Islet of Langerhans (tissue), 1 donor: ENCODE measurements around the gene OGT.
"Not testable (repeated sequence)": the region's sequence is repeated elsewhere in the genome, so short reads cannot be mapped to it uniquely, and the experiment has no call there.

Experiments used
- FAIRE-seq: peaks from one replicate; lab custom pipeline; 2011; peaks lifted over from hg19 to GRCh38; lab: Jason Lieb, UNC

OGT gene

GRCh38 chrX:71540801-71541200, 7.9 kb downstream of the OGT start:
- FAIRE-seq: no peak

- peak; percentile 13 for FAIRE-seq
These were observed 8.5 kb downstream of the OGT start for GRCh38 chrX:71541210-71542022.

DNA sequence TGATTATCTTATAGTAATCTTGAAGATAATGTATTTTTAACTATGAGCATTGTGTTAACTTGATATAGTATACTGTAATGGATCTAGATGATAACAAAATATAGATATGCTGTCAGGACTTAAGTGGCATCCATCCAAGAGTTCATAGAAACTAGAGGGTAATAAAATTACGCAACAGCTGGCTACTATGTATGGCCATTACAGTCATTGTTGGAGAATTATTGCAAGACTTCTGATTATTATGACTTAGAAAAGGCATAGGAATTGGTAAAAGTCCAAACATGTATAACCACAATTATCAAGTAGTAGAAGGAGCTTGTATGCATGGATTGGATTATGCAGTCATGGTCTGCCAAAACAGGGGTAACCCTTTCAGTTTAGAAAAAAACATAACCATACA, 9.5 kb downstream of the OGT start:
- FAIRE-seq: no peak

DNA sequence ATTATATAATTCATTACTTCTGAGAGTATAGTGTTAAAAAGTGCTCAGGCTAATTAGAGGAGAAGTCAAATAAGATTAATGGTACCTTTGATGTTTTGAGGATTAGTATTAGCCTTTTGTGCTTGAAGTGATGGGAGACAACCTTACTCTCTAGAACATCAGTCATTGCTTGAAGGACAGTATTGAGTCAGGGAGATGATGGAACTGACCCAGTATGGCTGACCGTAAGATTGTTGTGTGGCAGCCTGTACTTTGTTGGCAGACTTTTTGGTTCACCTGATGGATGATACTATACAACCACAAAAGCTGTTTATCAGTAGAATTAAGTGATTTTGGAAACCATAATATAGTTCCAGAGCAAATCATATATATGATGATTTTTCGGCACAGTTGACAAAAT, 9.9 kb downstream of the OGT start:
- no peak for FAIRE-seq

- FAIRE-seq: peak; percentile 100
These were observed 10.4 kb downstream of the OGT start for GRCh38 chrX:71543316-71543715.

- no peak for FAIRE-seq
These were observed 12.5 kb downstream of the OGT start for GRCh38 chrX:71545364-71545763.

GRCh38 chrX:71546879-71547278, 14.0 kb downstream of the OGT start:
- FAIRE-seq: no peak

GRCh38 chrX:71547339-71547738, 14.4 kb downstream of the OGT start:
- no peak for FAIRE-seq

DNA sequence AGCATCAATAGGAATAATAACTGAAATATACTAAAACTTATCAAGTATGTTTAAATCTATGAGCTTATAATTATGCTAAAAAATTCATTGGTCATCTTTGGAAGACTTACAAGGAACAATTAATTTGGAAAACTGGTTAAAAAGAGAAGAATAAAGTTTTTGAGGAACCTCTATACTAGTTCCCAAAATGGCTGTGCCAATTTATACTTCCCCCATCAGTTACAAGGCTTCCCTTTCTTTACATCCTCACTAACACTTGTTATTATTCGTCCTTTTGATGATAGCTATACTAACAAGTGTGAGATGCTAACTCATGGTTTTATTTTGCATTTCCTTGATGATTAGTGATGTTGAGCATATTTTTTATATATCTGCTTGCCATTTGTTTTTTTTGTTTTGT, 17.1 kb downstream of the OGT start:
- no peak for FAIRE-seq

- no peak for FAIRE-seq
These were observed 17.7 kb downstream of the OGT start for GRCh38 chrX:71550578-71550977.

GRCh38 chrX:71556036-71556435, 23.1 kb downstream of the OGT start:
- no peak for FAIRE-seq

GRCh38 chrX:71558920-71559319, 26.0 kb downstream of the OGT start:
- FAIRE-seq: no peak

GRCh38 chrX:71559773-71560172, 26.9 kb downstream of the OGT start:
- not testable (repeated sequence) for FAIRE-seq

GRCh38 chrX:71563921-71564320, 31.0 kb downstream of the OGT start:
- no peak for FAIRE-seq

- FAIRE-seq: no peak
These were observed 32.7 kb downstream of the OGT start for GRCh38 chrX:71565474-71566041.

GRCh38 chrX:71571390-71571789, 38.5 kb downstream of the OGT start:
- not testable (repeated sequence) for FAIRE-seq

- no peak for FAIRE-seq
These were observed 40.7 kb downstream of the OGT start for GRCh38 chrX:71573590-71573989.

DNA sequence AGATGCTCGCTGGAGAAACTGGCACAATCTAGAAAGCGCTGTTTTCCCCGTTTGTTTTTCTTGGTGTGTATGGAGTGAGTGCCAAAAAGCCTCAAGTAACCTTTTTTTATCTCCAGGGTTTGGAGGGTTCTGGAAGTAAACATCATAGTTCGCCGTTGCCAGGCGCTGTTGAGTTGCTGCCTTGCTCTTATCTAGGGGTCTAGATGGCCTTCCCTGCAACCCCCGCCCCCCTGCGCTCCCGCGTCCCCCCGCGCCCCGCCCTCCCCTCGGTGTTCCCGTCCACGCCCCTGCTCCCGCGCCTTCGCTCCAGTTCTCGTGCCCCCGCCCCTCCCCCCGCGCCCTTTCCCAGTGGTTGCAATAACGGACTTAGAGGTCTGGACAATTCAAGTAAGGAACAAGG, 44.8 kb downstream of the OGT start:
- no peak for FAIRE-seq

- no peak for FAIRE-seq
These were observed 45.6 kb downstream of the OGT start, which contains the start of gene GCNA for GRCh38 chrX:71578253-71579135. TSS of gene GCNA (plus strand) at chrX:71578437. CDS start at chrX:71580822, 2,385 bp downstream.

DNA sequence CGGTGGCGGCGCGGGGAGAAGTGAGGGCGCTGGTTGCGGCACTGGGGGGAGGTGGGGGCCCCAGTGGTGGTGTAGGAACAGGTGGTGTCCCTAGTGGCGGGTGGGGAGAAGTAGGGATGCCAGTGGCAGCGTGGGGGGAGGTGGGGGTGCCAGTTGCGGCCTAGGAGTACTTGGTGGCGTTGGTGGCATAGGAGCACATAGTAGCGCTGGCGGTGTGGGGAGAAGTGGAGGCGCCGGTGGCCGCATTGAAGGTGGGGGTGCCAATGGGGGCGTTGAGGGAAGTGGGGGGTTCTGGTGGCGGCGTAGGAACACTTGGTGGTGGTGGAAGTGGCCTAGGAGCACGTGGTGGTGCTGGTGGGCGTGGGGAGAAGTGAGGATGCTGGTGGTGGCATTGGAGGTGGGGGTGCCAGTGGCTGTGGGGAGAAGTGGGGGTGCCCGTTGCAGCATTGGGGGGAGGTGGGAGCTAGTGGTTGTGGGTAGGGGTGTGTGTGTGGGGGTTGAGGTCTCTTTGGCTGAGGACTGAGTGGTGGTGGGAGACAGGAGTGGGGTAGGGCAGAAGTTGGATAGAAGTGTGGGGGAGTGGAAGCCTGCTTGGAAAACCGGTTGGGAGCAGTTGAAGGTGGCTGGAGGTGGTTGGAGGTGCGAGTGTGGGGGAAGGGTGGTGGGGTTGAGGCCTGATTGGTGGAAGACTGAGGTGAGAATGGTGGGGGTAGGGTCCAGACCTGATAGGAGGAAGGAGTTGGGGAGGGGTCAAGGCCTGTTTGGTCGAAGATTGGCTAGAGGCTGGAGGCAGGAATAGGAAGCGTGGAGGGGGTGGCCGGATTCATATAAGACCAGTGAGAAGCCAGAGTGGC, 46.5 kb downstream of the OGT start:
- no peak for FAIRE-seq

DNA sequence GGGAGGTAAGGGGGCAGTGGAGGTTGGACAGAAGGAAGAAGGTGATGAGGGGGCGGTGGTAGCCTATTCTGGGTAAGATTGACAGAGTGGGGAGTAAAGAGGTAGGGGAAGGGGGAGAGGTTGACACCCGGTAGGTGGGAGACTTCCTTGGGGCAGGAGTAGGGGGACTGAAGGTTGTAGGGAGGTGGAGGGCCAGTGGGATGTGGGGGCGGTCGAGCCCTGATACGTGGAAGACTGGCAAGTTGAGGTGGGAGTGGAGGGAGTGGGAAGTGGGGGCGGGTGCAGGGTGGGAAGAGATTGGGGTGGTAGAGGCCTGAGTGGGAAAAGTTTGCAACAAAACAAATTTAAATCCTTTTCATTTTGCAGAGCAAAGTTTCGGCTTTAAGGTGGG, 47.1 kb downstream of the OGT start:
- FAIRE-seq: no peak

DNA sequence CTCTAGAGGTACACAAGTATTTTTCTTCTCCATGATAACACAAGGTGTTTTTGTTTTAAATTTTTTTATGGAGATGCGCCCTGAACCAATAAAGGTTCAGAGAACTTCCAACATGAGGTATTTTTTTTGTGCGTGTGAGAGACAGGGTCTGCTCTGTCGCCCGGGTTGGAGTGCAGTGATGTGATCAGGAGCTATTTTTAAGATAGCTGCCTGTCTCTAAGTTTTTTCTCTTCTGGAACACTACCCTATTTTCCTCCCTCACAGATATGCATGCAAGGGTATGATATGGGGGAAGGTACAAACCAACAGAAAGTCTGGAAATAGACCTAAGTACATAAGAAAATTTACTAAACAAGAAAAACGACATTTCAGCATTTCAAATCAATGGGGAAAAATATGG, 48.3 kb downstream of the OGT start:
- FAIRE-seq: no peak
